SH-SY5Y (cell line): Measurements from ENCODE around the gene ZPBP2.

Experiments used
- GATA2 ChIP-seq: IDR thresholded peaks from 2 replicates; pipeline ENCODE4 v1.6.1; 2011; ENCODE audit warnings: mild to moderate bottlenecking, low read depth, low read length
- GATA3 ChIP-seq: IDR thresholded peaks from 2 replicates; pipeline ENCODE4 v1.6.1; 2011; ENCODE audit warnings: low read depth, mild to moderate bottlenecking, low read length, moderate library complexity

GRCh38 chr17:39898088-39898487 is 30.1 kb downstream of the ZPBP2 start:
- TF ChIP-seq GATA2: no peak
- TF ChIP-seq GATA3: no peak
